Kidney glomerular epithelial cell (primary cell): ENCODE data around the gene RFWD3.
"Not testable (repeated sequence)": the region's sequence is repeated elsewhere in the genome, so short reads cannot be mapped to it uniquely, and the experiment has no call there.

ENCODE experiments used
- DNase-seq: peaks from one replicate; lab custom pipeline; 2025; lab: John Stamatoyannopoulos, UW

RFWD3 gene, protein sequence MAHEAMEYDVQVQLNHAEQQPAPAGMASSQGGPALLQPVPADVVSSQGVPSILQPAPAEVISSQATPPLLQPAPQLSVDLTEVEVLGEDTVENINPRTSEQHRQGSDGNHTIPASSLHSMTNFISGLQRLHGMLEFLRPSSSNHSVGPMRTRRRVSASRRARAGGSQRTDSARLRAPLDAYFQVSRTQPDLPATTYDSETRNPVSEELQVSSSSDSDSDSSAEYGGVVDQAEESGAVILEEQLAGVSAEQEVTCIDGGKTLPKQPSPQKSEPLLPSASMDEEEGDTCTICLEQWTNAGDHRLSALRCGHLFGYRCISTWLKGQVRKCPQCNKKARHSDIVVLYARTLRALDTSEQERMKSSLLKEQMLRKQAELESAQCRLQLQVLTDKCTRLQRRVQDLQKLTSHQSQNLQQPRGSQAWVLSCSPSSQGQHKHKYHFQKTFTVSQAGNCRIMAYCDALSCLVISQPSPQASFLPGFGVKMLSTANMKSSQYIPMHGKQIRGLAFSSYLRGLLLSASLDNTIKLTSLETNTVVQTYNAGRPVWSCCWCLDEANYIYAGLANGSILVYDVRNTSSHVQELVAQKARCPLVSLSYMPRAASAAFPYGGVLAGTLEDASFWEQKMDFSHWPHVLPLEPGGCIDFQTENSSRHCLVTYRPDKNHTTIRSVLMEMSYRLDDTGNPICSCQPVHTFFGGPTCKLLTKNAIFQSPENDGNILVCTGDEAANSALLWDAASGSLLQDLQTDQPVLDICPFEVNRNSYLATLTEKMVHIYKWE

GRCh38 chr16:74666425-74667254 is at the start of gene RFWD3:
TSS of gene RFWD3 (minus strand) at chr16:74666877. CDS start at chr16:74661449, 5,428 bp downstream.
- DNase-seq = peak; percentile 99

DNA sequence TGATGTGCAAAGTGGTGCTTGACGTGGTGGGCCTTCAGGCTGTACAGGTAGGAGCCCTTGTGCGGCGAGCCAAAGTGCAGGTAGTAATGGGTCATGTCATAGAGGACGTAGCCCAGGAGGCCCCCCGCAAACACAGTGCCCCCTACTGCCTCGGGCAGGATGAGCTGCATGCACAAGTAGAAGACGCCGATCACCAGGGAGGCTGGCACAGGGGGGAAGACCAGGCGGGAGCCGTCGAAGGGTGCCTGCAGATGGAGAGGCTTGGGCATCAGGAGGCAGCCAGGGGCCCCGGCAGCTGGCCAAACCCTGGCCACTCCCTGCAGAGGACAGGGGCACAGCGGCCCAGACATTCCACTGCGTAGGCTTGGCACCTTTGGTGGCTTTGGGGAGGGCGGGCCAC is 49.7 kb upstream of the RFWD3 start:
- no peak for DNase-seq

GRCh38 chr16:74713876-74714275 is 47.2 kb upstream of the RFWD3 start:
- DNase-seq = no peak

- DNase-seq = no peak
These were observed 46.6 kb upstream of the RFWD3 start for GRCh38 chr16:74713325-74713724.

- no peak for DNase-seq
These were observed 45.3 kb upstream of the RFWD3 start for GRCh38 chr16:74711938-74712337.

DNA sequence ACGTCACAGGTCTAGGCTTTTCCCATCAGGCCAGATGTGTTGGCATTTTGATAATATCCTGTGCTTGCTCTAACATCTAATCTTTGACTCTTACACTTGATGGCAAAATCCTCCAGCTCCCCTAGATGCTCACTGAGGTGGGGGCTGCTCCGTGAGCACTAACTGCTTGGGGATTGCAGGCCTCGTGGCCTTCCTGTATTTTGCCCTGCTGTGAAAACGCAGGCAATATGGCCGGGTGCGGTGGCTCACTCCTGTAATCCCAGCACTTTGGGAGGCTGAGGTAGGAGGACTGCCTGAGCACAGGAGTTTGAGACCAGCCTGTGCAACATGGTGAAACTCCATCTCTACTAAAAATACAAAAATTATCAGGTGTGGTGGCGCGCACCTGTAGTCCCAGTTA is 43.7 kb upstream of the RFWD3 start:
- DNase-seq = no peak

DNA sequence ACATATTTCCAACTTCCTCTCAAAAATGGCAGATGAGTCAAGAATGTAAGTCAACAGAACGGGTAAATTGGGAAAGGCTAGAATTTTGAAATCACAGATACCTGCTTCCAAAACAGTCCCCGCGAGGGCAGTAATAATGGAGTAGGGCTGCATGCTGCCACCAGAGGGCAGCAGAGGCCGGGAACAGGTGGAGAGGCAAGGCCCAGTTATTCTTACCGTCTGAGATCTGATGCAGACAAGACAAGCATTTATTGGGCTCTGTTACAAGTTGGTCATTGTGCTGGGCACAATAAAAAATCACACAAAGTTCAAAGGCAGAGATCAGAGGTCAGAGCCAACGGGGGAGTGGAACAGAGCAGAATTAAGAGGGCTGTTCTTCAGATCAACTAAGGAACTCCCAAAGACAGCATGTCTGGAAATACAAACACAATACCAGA is 42.8 kb upstream of the RFWD3 start:
- DNase-seq = peak; percentile 65

- peak; percentile 44 for DNase-seq
These were observed 34.0 kb upstream of the RFWD3 start, which contains the start of gene MLKL for GRCh38 chr16:74700438-74701225. TSS of gene MLKL (minus strand) at chr16:74700862. CDS start at chr16:74695757, 5,105 bp downstream.

DNA sequence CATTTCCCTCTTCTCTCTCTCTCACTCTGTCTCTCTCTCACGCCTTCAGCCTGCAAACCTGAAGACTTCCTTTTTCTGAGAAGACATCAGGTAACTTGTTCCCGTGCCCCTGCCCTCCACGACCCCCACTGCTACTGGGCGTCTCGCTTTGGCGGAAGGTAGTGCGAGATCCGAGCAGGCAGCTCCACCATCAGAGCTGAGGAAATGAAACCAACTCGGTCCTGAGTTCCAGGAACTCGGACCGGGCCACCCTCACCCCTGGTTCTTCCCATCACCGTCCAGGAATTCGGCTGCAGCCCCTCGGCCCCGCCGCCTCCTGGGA is 33.4 kb upstream of the RFWD3 start:
- DNase-seq = no peak

- DNase-seq = no peak
These were observed 33.0 kb upstream of the RFWD3 start for GRCh38 chr16:74699666-74700065.

GRCh38 chr16:74698222-74698621 is 31.5 kb upstream of the RFWD3 start:
- DNase-seq = no peak

- DNase-seq = peak; percentile 86
These were observed 29.1 kb upstream of the RFWD3 start for GRCh38 chr16:74695450-74696422.

DNA sequence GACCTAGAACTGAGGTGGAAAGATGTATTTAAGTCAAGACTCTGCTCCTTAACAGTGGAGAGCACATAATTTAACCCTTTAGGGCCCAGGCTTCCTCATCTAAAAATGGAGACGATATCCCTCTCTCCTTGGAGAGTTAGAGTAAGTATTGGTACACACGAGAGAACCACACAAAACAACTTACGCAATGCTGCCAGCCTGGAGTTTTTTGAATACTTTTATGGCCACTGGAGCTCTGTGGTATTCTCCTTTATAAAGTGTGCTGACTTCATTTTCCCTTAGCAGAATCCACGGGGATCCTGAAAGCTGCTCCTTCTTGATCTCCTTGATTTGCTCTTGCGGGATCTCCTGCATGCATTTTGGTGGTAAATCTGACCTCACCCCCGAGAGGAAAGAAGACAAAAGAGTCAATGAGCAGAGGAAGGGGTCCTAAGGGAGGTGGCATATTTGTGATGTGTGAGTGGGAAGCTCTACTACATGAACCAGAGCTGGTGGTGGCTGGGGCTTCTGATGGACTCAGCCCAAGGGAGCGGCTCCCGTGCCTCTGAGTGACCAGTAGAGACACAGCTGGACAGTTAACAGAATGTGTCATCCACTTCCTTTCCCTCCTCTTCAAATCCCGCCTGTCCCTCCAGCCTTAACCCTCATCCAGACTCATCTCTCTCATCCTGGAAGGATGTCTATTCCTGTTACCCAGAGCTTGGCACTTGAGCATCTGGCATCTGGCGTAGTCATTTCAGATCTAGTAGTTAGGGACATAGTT is 24.6 kb upstream of the RFWD3 start:
- no peak for DNase-seq

DNA sequence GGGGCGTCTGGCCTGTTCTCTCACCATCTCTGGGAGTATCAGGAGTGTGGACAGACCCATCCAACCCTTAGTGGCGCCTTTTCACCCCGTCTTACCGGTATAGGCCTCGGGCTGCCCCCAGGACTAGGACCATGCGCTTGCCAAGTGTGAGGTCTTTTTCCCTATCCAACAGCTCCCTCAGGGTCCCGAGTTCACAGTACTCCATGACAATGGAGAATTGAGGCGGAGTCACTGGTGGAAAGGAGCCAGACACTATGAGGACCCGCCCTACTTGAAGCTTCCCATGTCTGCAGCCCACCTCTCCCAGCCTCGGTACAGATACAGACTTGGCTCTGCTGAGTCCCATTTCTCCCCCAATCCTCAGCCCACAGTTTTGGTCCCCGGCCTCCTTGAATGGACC is 15.9 kb upstream of the RFWD3 start:
- no peak for DNase-seq

DNA sequence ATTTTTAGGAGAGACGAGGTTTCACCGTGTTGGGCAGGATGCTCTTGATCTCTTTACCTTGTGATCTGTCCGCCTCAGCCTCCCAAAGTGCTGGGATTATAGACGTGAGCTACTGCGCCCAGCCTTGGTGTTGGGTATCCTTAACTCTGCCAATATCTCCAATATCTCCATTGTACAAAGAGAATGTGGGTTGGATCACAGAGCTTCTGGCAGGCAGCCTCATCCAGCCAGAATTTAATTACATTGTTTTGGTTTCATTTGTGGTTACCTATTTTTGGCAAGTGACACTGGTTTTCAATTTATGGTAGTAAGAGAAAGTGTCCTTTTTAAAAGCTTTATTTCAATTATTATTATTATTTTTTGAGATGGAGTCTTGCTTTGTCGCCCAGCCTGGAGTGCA is 14.0 kb upstream of the RFWD3 start:
- DNase-seq = no peak

DNA sequence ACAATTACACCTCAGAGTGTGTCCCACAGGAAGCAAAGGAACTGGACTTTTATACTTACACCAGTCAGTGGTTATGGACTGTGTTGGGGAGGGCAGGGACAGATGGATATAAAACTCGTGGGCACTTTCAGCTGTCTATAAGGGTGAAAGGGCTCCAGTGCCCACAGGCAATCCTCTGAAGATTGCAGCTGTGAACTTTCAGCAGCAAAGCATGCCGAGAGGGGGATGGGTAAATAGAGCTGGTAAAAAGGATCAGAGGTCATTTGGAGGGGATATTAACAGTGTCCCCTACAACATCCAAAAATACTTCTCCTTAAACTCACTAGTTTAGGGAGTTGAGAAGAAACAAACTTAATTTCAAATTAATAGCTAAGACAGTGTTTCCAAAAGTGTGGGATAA is 13.3 kb upstream of the RFWD3 start:
- DNase-seq = no peak

- DNase-seq = no peak
These were observed 11.2 kb upstream of the RFWD3 start for GRCh38 chr16:74677868-74678267.

- DNase-seq = no peak
These were observed 7.2 kb upstream of the RFWD3 start for GRCh38 chr16:74673876-74674275.

DNA sequence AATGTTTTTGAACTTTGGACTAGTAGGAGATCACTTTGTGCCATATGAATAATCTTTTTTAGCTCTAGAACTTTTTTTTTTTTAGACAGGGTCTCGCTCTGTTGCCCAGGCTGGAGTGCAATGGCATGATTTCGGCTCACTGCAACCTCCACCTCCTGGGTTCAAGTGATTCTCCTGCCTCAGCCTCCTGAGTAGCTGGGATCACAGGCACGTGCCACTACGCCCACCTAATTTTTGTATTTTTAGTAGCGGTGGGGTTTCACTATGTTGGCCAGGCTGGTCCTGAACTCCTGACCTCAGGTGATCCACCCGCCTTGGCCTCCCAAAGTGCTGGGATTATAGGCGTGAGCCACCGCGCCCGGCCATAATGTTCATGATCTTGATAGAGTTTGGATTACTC is 2.2 kb upstream of the RFWD3 start:
- DNase-seq = not testable (repeated sequence)

DNA sequence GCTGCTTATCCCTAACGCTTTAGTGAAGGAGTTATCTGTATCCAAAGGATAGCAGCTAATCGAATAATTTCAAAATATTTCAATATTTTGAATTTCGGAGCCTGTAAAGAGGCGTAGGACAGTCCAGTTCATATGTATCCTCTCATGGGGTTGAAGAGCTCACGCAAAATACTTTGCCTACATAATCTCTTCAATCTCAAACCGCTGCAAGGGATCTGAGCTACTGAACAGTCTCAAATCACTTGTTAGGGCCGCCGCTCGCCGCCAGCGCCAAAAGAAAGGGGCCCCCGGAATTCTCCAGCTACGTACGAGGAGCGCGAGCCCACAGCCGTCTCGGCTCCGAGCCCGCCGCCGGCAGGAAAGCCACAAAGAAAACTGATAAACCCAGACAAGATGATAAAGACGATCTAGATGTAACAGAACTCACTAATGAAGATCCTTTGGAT is 601 bp upstream of the RFWD3 start:
- no peak for DNase-seq
